ENCODE measurements around the gene CLIC4.

CLIC4 gene

GRCh38 chr1:24859063-24860010, 114.1 kb downstream of the CLIC4 start:
- DNase-seq (ENCODE audit: low spot score) = no peak

GRCh38 chr1:24860841-24861240, 115.6 kb downstream of the CLIC4 start:
- no peak for DNase-seq (ENCODE audit: low spot score)

GRCh38 chr1:24861821-24862727, 116.8 kb downstream of the CLIC4 start:
- DNase-seq (ENCODE audit: low spot score) = no peak

DNA sequence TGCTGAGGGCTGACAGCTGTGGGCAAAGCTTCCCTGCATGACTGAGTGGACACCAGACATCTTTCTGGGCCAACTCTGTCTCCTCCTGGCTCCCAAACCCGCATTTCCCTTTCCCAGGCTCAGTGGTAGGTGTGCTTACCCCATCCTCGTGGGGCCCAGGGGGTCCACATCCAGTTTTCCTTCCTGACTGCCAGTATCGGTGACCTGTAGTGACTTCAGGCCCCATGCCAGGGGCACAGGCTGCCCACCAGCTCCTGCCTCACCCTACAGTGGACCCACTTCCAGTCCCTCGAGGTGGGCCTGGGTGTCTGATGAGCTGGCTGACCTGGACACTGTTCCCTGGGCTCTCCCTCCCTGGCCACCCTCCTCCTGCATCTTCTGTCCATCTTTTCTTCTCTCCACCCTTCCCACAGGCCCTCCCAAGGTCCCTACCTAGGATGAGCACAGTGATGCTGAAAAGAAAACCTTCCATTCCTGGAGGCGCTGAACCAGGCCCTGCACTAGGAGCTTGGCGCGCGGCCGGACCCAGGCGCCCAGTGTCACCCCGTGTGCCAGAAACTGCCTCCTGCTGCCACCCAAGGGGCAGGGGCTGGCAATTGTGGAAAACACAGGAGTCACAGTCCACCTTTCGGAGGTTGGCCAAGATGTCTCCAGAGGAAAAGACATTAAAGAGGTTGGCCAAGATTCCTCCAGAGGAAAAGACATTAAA, 117.7 kb downstream of the CLIC4 start:
- DNase-seq (ENCODE audit: low spot score) = no peak

- no peak for DNase-seq (ENCODE audit: low spot score)
Observed at GRCh38 chr1:24864370-24864777, 119.1 kb downstream of the CLIC4 start.

GRCh38 chr1:24865168-24865567, 119.9 kb downstream of the CLIC4 start:
- DNase-seq (ENCODE audit: low spot score) = no peak

GRCh38 chr1:24865587-24865986, 120.3 kb downstream of the CLIC4 start:
- DNase-seq (ENCODE audit: low spot score) = no peak

- no peak for DNase-seq (ENCODE audit: low spot score)
Observed at GRCh38 chr1:24866211-24867083, 121.2 kb downstream of the CLIC4 start.

GRCh38 chr1:24867084-24867870, 122.0 kb downstream of the CLIC4 start:
- no peak for DNase-seq (ENCODE audit: low spot score)

DNA sequence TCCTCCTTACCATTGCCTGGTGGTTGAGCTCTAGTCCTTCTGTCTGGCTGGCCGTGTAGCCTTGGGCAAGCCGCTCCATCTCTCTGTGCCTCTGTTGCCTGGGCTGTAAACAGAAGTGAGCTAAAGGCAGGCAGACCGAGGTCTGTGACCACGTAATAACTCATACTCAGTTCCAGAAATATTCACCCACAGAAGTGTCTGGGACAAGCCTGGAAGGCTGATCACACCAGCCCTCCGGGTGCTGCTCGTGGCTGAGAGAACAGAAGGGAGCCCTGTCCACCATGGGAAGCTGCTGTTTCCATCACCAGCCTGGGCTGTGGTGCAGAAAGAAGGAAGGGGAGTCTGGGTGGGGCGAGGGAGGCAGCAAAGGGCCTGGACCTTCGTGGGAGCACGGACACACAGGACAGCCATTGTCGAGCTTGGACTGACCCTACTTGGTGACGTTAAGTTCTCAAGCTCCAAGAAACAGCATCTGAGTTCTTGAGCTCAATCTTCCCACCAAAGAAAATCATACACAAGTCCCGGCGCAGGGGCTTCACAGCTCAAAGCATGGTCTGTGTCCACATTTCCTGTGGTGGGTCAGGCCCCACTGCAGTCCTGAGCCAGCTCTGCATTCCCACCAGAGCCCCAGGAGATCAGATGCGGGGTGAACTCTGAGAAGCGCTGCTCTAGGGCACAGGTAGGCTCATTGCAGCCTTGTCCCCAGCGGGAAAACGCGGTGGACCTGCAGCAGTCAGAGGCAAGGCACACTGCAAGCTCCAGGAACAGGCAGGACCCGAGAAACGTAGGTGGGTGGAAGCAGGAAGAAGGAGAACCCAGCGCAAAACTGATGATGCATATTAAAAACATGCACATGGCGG, 123.0 kb downstream of the CLIC4 start:
- DNase-seq (ENCODE audit: low spot score) = no peak

DNA sequence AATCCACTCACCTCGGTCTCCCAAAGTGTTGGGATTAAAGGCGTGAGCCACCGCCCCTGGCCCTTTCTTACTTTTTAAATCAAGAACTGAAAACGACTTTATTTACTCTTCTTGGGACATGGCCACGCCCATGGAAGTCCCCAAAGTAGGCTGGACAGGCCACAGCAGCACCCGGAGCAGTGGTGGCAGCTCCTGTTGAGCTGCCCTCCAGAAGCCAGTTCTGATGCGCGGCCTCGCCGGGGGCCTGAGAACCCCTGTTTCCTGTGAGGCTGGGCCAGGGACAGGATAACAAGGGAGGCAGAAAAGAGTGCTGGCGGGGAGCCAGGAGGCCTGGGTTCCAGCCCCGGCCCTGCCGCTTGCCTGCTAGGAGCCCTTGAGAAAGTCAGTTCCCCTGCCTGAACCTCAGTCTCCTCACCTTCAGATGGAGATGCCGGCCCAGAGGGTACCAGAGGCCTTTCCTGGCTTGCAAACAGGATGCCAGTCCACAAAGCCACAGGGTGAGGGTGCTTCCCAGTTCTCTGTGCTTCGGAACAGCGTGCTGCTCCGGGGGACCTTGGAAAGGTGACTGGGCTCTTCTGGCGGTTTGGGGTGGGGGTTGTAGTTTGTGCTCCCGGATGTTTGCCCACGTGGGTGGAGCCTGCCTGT, 125.4 kb downstream of the CLIC4 start:
- no peak for DNase-seq (ENCODE audit: low spot score)

- DNase-seq (ENCODE audit: low spot score) = no peak
Observed at GRCh38 chr1:24871306-24871901, 126.2 kb downstream of the CLIC4 start.

GRCh38 chr1:24872061-24872850, 127.0 kb downstream of the CLIC4 start:
- no peak for DNase-seq (ENCODE audit: low spot score)

- no peak for DNase-seq (ENCODE audit: low spot score)
Observed at GRCh38 chr1:24873148-24873547, 127.9 kb downstream of the CLIC4 start.

DNA sequence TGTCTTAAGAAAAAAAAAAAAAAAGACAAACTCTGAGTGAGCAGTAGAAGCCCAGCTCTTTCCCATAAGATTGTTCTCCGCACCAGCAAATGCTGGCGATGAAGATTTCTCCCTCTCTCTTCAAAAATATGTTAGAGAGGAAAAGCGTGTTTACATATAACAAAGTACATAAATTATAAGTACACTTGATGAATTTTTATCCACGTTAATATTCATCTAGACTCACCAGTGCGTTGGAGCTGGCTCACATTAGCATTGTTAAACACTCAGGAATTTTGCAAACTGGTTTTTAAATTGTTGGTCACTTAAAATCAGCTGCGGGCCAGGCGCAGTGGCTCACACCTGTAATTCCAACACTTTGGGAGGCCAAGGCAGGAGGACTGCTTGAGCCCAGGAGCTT, 128.8 kb downstream of the CLIC4 start:
- no peak for DNase-seq (ENCODE audit: low spot score)

DNA sequence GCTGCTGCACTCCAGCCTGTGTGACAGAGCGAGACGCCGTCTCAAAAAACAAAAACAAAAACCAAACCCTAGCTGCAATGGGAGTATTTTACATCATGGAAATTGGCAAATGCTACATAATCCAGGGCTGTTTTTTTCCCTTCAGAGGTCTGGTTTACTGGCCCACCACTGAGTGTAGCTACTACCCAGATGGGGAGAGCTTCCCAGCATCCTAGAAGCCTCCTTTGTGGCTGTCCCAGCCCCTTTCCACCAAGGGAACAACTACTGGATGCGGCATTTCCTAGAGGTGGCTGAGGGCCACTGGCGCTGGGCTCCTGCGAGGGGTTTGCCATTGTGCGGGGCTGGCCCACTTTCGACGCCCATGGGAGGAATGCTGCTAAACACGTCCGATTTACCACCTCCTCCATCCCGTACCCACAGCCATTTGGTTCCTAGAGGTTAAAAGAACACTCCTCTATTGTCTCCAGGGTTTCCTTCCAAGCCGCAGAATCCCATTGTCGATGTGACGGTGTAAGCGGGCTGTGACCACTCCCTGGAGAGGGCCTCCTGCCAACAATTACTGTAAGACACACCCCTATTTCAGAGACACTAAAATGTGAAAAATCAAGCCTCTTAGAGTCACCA, 129.5 kb downstream of the CLIC4 start:
- DNase-seq (ENCODE audit: low spot score) = no peak

DNA sequence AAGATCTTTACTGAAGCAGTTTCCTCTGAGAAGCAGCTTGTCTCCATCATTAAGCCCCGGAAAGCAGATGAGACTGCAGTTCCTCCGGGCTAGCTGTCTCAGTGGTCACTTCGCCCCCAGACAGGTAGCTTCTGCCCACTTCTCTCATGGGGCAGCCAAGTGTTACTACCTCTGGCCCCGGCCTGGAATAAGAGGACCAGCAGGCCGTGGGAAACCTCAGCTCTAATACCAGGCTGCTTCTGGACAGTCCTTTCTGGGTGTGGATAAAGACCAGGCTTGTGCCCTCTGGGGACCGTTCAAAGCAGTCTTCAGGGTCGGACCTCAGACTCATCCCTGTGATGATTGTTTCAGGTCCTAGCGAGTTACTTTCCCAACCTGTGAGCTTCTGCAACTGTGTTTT, 130.0 kb downstream of the CLIC4 start:
- no peak for DNase-seq (ENCODE audit: low spot score)

Measured in kidney tubule cell (primary cell).